Activated naive CD8-positive, alpha-beta T cell treated with anti-CD3 and anti-CD28 coated beads, Interleukin-2, amount 50 U/mL, for 24 hours (primary cell): ENCODE results near the gene GSTA2.

Experiments
- ATAC-seq: fragments of 150-1000 bp; cut with Tn5 transposase; one replicate; pipeline ENCODE4 v1.10.0; 2021
- DNase-seq: peaks from one replicate; pipeline ENCODE4 v3.0.0; 2021
- H3K27ac Mint-ChIP-seq: one replicate; pipeline ENCODE4 v1.8.0; 2021; ENCODE audit warnings: mild to moderate bottlenecking, mixed read lengths
- H3K27me3 Mint-ChIP-seq: one replicate; pipeline ENCODE4 v1.8.0; 2021; ENCODE audit warnings: mixed read lengths
- H3K36me3 Mint-ChIP-seq: one replicate; pipeline ENCODE4 v1.8.0; 2021; ENCODE audit warnings: low read depth, mixed read lengths
- H3K4me1 Mint-ChIP-seq: one replicate; pipeline ENCODE4 v1.8.0; 2021; ENCODE audit warnings: mixed read lengths
- H3K4me3 Mint-ChIP-seq: one replicate; pipeline ENCODE4 v1.8.0; 2021; ENCODE audit warnings: mild to moderate bottlenecking, moderate library complexity, mixed read lengths
- H3K9me3 Mint-ChIP-seq: one replicate; pipeline ENCODE4 v1.8.0; 2021; ENCODE audit warnings: mixed read lengths

The GSTA2 gene

DNA sequence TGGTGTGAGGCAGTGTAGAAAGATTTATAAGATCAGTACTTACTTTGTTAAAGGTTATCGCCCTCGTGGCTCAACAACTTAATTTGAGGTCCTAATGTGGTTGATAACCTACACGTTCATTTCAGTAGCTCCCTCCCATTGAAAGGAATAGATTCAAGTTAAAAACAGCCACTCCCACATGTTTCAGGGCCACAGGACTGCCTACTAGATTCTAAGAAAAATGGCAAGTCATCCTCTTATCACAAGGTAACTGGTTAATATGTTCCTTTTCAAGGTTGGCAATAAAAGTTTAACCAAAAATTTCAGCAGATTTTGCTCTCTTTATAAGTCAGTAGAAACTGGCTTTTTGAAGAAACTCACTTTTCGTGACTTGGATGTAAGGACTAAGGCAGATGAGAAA, 17.1 kb downstream of the GSTA2 start:
- Mint-ChIP-seq H3K36me3 (no peaks in the 10 kb centered on the region), H3K4me1 (no peaks in the 10 kb centered on the region), H3K27me3 (peaks cover 4% of the 10 kb centered on the region), H3K4me3 (no peak overlapping the region), H3K27ac (no peak overlapping the region), H3K9me3 (no peaks in the 10 kb centered on the region)
- ATAC-seq: no peak
- DNase-seq: no peak

- H3K27ac Mint-ChIP-seq: no peak overlapping the region
- DNase-seq (no peak), ATAC-seq (no peak)
- H3K4me1 Mint-ChIP-seq: no peaks in the 10 kb centered on the region
- H3K36me3 Mint-ChIP-seq: no peaks in the 10 kb centered on the region
- H3K27me3 Mint-ChIP-seq: peaks cover 2% of the 10 kb centered on the region
- H3K9me3 Mint-ChIP-seq: no peaks in the 10 kb centered on the region
- no peak overlapping the region for H3K4me3 Mint-ChIP-seq
Measured at GRCh38 chr6:52745764-52746201, 17.5 kb downstream of the GSTA2 start.

- no peaks in the 10 kb centered on the region for H3K9me3 Mint-ChIP-seq
- no peak overlapping the region for H3K4me3 Mint-ChIP-seq
- H3K27me3 Mint-ChIP-seq: peaks cover 2% of the 10 kb centered on the region
- H3K4me1 Mint-ChIP-seq: no peaks in the 10 kb centered on the region
- no peak for DNase-seq
- H3K27ac Mint-ChIP-seq: no peak overlapping the region
- H3K36me3 Mint-ChIP-seq: no peaks in the 10 kb centered on the region
- ATAC-seq: no peak
Measured at GRCh38 chr6:52741872-52742271, 21.4 kb downstream of the GSTA2 start.

DNA sequence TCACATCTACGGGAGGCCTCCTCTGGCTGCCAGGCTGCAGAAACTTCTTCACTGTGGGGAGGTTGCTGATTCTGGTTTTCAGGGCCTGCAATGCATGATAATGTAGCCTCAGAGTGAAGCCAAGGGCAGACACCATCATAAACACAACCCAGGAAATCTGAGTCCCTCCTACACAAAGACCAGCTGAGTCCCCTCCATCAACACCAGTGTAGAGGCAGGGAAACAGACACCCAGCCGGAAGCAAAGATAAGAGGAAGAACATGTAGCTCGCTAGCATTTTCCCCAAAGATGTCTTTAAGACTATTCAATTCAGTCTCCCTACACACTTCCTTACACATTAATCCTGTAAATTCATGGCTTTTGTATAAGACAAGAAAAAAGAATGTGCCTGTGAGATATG, 23.6 kb downstream of the GSTA2 start:
- peaks cover 2% of the 10 kb centered on the region for H3K27me3 Mint-ChIP-seq
- no peaks in the 10 kb centered on the region for H3K36me3 Mint-ChIP-seq
- no peak overlapping the region for H3K4me3 Mint-ChIP-seq
- H3K27ac Mint-ChIP-seq: no peak overlapping the region
- H3K9me3 Mint-ChIP-seq: no peaks in the 10 kb centered on the region
- DNase-seq: no peak
- ATAC-seq: no peak
- no peaks in the 10 kb centered on the region for H3K4me1 Mint-ChIP-seq

DNA sequence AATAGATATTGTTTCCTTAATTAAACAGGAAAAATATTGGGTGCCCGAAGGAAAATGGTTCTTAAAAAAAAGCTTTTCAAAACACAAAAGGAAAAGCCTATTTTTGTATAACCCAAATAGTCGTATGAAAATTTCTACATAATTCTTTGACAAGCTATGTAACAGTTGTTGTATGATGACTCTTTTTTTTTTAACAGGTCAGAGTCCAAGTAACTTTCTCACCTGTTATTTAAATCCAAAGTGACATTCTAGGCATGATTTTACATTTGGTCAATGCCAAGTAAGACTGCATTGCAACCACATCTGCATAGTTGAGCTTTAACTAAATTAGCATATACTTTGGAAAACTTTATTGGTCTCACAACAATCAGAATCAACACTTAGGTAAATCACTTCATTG, 24.1 kb downstream of the GSTA2 start:
- Mint-ChIP-seq H3K27ac (no peak overlapping the region), H3K36me3 (no peaks in the 10 kb centered on the region), H3K4me3 (no peak overlapping the region), H3K27me3 (no peaks in the 10 kb centered on the region), H3K4me1 (no peaks in the 10 kb centered on the region), H3K9me3 (no peaks in the 10 kb centered on the region)
- DNase-seq: no peak
- ATAC-seq: no peak

GRCh38 chr6:52736145-52736544, 27.1 kb downstream of the GSTA2 start:
- Mint-ChIP-seq H3K4me3 (no peak overlapping the region), H3K4me1 (no peaks in the 10 kb centered on the region), H3K36me3 (no peaks in the 10 kb centered on the region), H3K27me3 (no peaks in the 10 kb centered on the region), H3K27ac (no peak overlapping the region), H3K9me3 (no peaks in the 10 kb centered on the region)
- DNase-seq (no peak), ATAC-seq (no peak)

- no peaks in the 10 kb centered on the region for H3K36me3 Mint-ChIP-seq
Measured at GRCh38 chr6:52735071-52735470, 28.2 kb downstream of the GSTA2 start.

DNA sequence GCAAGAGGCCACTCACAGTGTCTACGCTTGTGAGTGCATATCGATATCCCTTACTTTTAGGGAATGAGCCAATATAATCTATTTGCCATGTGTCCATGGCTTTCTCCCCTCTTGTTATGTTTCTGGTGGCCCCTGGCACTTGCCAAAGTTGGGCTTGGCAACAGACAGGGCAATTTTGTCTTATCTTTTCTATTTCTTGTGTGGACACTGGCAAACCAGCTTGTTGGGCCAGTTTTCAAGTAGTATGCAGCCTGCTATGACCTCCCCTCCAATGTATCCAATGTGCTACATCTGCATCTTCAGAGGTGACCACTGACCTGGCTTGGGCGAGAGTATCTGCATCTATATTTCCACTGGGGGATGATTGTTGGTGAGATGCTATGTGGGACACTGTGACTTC, 29.2 kb downstream of the GSTA2 start:
- Mint-ChIP-seq H3K4me1 (no peaks in the 10 kb centered on the region), H3K36me3 (no peaks in the 10 kb centered on the region), H3K4me3 (no peak overlapping the region), H3K9me3 (no peaks in the 10 kb centered on the region), H3K27ac (no peak overlapping the region), H3K27me3 (no peaks in the 10 kb centered on the region)
- ATAC-seq (no peak), DNase-seq (no peak)

More at GRCh38 chr6:52735071-52735470, 28.2 kb downstream of the GSTA2 start:
- ATAC-seq: no peak
- no peak overlapping the region for H3K4me3 Mint-ChIP-seq
- DNase-seq: no peak
- H3K9me3 Mint-ChIP-seq: no peaks in the 10 kb centered on the region
- H3K27me3 Mint-ChIP-seq: no peaks in the 10 kb centered on the region
- H3K4me1 Mint-ChIP-seq: no peaks in the 10 kb centered on the region
- H3K27ac Mint-ChIP-seq: no peak overlapping the region

- no peak for ATAC-seq
- no peak overlapping the region for H3K27ac Mint-ChIP-seq
- no peak overlapping the region for H3K4me3 Mint-ChIP-seq
- no peaks in the 10 kb centered on the region for H3K9me3 Mint-ChIP-seq
- DNase-seq: no peak
- H3K4me1 Mint-ChIP-seq: no peaks in the 10 kb centered on the region
- H3K36me3 Mint-ChIP-seq: no peaks in the 10 kb centered on the region
- no peaks in the 10 kb centered on the region for H3K27me3 Mint-ChIP-seq
Measured at GRCh38 chr6:52733172-52733571, 30.1 kb downstream of the GSTA2 start.

DNA sequence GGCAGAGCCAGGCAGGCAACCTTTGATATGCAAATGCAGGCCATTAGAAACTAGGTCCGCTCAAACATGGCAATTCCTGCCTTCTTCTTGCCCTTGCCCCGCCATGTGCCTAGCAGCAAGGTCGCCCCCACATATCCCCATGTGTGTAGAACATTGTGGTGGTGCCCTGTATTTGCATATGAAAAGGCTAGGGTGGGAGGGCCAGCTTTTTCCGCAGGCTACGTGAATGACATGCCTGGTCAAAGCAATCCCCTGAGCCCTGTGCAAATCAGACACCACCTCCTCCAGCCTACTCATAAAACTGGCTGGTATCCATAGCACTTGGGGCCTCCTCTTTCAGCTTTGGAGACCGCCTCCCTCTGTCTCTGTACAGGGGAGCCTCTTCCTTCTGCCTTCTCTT, 31.6 kb downstream of the GSTA2 start:
- H3K27ac Mint-ChIP-seq: no peak overlapping the region

DNA sequence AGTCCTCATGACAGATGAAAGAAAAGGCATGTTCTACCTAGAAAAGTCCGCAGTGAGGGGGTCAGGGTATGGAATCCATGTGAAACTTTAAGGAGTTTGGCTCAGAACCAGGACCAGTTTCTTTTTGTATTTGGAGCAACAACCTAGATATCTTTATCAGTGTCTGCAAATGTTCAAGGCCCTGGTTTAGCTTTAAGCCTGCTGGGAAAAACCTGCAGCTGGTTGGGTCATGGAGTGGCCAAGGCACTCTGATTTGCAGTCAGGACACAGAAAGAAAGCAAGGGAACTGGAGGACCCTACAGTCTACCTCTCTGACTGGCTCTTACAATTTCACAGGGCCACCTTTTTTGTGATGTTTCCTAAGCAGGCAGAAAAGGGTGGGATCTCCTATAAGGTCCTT, 33.7 kb downstream of the GSTA2 start:
- Mint-ChIP-seq H3K36me3 (no peaks in the 10 kb centered on the region), H3K4me1 (no peaks in the 10 kb centered on the region), H3K9me3 (no peaks in the 10 kb centered on the region), H3K27ac (no peak overlapping the region), H3K4me3 (no peak overlapping the region), H3K27me3 (peaks cover 2% of the 10 kb centered on the region)
- no peak for ATAC-seq
- DNase-seq: no peak

More for the DNA sequence above, 31.6 kb downstream of the GSTA2 start:
- no peaks in the 10 kb centered on the region for H3K4me1 Mint-ChIP-seq
- no peaks in the 10 kb centered on the region for H3K27me3 Mint-ChIP-seq
- ATAC-seq (no peak), DNase-seq (no peak)
- no peaks in the 10 kb centered on the region for H3K36me3 Mint-ChIP-seq
- no peaks in the 10 kb centered on the region for H3K9me3 Mint-ChIP-seq
- no peak overlapping the region for H3K4me3 Mint-ChIP-seq

GRCh38 chr6:52728394-52728793, 34.9 kb downstream of the GSTA2 start:
- Mint-ChIP-seq H3K9me3 (no peaks in the 10 kb centered on the region), H3K4me3 (no peak overlapping the region), H3K27ac (no peak overlapping the region), H3K4me1 (no peaks in the 10 kb centered on the region), H3K27me3 (peaks cover 3% of the 10 kb centered on the region), H3K36me3 (no peaks in the 10 kb centered on the region)
- ATAC-seq (no peak), DNase-seq (no peak)

DNA sequence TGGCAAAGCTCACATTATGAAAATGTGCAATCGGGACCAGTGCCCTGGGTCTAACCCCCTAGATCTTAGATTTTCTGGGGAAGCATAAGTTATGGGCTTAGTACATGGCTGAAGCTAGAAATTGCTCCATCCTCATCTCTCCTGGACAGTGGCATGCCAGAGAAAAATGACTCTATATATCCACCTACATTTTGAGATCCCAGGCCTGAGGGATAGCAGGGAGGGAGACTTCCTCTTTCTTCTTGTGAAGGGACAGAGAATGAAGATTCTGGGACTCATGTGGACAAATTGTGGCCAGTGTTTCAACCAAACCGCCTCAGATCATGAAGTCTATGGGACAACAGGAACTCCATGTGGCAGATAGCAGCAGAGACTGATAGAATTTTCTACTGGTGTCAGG, 35.4 kb downstream of the GSTA2 start:
- H3K27me3 Mint-ChIP-seq: peaks cover 4% of the 10 kb centered on the region
- no peak overlapping the region for H3K4me3 Mint-ChIP-seq
- ATAC-seq (no peak), DNase-seq (no peak)
- H3K27ac Mint-ChIP-seq: no peak overlapping the region
- H3K36me3 Mint-ChIP-seq: no peaks in the 10 kb centered on the region
- no peaks in the 10 kb centered on the region for H3K4me1 Mint-ChIP-seq
- H3K9me3 Mint-ChIP-seq: no peaks in the 10 kb centered on the region

DNA sequence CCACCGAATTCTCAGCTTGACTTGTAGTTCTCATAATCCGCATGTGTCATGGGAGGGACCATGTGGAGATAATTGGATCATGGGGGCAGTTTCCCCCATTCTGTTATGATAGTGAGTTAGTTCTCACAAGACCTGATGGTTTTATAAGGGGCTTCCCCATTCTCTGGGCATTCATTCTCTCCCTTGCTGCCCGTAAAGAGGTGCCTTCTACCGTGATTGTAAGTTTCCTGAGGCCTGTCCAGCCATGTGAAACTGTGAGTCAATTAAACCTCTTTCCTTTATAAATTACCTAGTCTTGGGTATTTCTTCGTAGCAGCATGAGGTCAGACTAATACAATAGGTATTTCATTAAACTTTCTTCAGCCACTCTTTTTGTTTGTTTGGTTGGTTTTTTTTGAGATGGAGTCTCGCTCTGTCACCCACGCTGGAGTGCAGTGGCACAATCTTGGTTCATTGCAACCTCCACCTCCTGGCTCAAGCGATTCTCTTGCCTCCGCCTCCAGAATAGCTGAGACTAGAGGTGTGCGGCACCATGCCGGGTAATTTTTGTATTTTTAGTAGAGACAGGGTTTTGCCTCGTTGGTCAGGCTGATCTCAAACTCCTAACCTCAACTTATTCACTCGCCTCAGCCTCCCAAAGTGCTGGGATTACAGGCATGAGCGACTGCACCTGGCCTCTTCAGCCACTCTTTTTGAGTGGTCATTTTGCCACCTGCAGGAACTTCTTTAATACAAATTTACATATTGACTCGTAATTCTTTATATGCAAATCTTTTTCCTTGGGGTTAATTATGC, 36.3 kb downstream of the GSTA2 start:
- Mint-ChIP-seq H3K4me3 (no peak overlapping the region), H3K9me3 (no peaks in the 10 kb centered on the region), H3K36me3 (no peaks in the 10 kb centered on the region), H3K27ac (no peak overlapping the region), H3K27me3 (peaks cover 8% of the 10 kb centered on the region), H3K4me1 (no peaks in the 10 kb centered on the region)
- no peak for ATAC-seq
- DNase-seq: no peak

DNA sequence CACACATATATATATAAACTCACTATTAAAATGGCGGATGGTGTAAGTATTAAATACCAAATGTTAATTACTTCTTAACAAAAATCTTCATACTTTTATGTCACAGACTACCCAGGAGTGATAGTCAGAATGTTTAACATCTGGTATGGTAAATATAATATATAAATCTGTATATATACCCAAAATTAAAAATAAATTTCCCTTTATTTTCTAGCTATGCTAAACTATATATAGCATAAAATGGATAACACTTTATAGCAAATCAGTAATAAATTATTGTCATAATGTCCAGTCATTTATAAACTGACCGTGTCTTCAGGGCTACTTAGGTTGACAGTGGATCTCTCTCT, 37.1 kb downstream of the GSTA2 start:
- peaks cover 8% of the 10 kb centered on the region for H3K27me3 Mint-ChIP-seq

More for the DNA sequence above, 37.1 kb downstream of the GSTA2 start:
- Mint-ChIP-seq H3K27ac (no peak overlapping the region), H3K9me3 (no peaks in the 10 kb centered on the region), H3K4me3 (no peak overlapping the region), H3K4me1 (no peaks in the 10 kb centered on the region), H3K36me3 (no peaks in the 10 kb centered on the region)
- DNase-seq: no peak
- ATAC-seq: no peak
